Testis (tissue), 2 donors: ENCODE results near the gene LCNL1.

Experiments used
- CTCF ChIP-seq, 3 experiments: fragments of 450-650 bp in 2 of 3; fragments of 200-600 bp in 1 of 3; sonication (generic) in 1 of 3; IDR thresholded peaks; one replicate each; pipeline ENCODE4 v1.5.1; 2016 to 2019; ENCODE audit warnings: antibody characterized with exemption in 3 of 3, mild to moderate bottlenecking in 2 of 3, moderate library complexity in 1 of 3
- POLR2A ChIP-seq: fragments of 450-650 bp; IDR thresholded peaks from one replicate; pipeline ENCODE4 v1.6.1; 2017; ENCODE audit warnings: antibody characterized with exemption, mild to moderate bottlenecking, moderate library complexity

- TF ChIP-seq CTCF (IDR thresholded peaks at IDR 0.05) (no peak), POLR2A (no peak)
Observed at GRCh38 chr9:136958473-136958872, 24.3 kb upstream of the LCNL1 start.
